HG03025 (cell line): ENCODE measurements around the gene SNAPIN.
"Not testable (repeated sequence)": the region's sequence is repeated elsewhere in the genome, so short reads cannot be mapped to it uniquely, and the experiment has no call there.

Experiments
- ATAC-seq: cut with Tn5 transposase; IDR thresholded peaks from one replicate; pipeline ENCODE4 v1.9.1; 2021; ENCODE audit warnings: mild to moderate bottlenecking, moderate library complexity; ENCODE audit not compliant: unreplicated experiment, low FRiP score

SNAPIN gene

DNA sequence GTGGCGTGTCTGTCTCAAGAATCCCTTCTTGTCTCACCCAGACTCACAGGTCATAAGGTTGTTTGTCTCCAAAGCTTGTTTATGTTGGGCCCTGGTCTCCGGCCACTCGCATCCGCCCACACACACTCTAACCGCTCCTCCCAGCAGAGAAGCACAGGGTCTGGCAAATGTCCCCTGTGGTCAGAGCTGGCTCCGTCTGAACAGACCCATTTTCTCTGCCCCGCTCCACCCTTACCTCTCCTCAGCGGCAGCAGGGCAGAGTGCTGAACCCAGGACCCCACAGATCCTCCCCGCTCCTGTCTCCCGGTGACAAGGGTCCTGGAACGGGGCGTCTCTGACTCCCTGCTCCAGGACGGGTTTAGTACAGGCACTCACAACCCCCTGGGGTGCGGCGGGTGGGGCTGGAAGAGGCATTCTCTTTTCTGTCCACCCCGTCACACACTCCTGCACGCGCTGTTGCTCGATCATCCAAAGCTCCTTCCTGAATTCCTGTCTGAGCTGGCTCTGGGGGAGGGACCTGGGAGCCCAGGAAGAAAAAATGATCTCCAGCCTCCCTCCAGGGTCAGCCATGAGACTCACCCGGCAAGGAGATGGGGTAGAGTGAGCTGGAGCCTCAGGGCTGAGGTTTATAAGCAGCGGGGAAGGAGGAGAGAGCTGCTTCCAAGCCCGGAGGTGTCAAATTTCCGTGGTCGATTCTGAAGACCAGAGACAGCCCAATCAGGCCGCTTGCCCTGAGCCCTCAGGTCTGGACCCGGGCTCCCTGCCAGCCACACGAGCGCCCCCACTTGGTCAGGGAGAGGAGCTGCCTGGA lies 31.4 kb upstream of the SNAPIN start, which contains the start of gene S100A13:
Gene S100A13, minus strand, starts transcription at position 602 of the 811 bp plus-strand sequence. CDS start 1,033 bp downstream, outside the sequence.
- no peak for ATAC-seq

DNA sequence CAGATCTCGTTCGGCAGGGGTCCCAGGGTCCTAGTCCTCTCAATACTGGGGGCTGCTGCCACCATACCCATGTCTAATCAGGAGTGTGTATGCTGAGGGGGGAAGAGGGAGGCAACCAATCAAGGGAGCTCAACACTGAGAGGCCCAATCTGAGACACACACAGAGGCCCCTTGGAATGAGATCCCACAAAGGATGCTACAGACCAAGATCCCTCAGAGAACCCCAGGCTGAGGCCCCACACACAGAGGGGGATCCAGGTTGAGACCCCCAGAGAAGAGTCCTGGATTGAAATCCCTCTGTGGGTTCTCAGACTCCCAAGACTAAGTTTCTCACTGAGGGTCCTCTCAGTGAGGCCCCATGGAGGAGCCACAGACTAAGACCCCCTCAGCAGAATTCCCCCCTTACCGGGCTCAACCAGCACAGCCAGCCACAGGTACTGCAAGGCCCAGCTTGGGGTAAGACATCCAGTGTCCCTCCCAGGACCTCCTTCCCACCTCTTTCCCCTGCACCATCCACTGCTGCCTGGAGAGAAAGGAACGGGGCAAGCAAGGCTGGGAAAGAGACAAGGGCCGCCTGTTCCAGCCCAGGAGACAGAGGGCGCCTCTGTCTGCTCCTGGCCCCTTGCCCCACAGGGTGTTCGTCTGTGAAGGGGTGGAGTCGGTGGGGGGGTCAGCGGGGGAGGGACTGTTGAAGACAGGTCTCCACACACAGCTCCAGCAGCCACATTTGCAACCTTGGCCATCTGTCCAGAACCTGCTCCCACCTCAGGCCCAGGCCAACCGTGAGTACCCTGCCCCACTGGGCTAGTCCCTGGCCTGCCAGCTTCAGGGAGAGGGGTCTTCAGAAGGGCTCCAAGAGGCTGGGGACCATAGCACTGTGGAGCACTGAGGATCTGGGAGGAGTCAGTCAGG lies 30.5 kb upstream of the SNAPIN start, which contains the start of gene S100A1:
Gene S100A1, plus strand, starts transcription at position 720 of the 912 bp plus-strand sequence. CDS start 2,088 bp downstream, outside the sequence.
- ATAC-seq: no peak

DNA sequence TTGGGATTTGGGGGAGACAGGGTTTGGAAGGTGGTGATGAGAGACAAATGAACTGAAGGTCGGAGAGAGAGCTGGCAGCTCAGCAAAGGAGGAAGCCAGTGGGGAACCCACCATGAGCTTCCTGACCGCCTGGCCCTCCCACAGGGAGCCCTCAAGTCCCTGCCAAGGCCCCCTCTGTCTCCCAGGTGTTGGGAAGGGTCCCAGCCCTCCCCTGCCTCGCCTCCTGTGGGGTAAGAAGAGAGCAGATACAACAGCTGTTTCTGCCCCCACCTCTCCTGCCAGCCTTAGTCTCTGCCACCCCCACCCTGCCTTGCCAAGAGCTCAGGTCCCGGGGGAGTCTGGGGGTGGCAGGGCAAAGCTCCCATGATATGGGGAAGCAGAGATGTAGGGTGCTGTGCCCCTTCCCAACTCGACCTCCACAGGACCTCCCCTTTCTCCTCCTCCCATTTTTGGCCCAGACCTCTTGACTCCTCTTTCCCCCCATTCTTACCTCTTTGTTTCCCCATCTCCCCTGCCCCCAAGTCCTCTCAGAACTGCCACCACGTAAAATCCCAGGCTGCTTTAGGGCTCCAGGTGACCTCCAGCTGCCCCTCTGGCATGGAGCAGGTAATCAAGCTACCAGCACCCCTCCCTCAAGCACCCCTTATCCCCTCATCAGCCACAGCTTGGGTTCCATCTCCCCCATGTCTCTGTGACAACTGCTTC lies 29.7 kb upstream of the SNAPIN start:
- ATAC-seq: no peak

DNA sequence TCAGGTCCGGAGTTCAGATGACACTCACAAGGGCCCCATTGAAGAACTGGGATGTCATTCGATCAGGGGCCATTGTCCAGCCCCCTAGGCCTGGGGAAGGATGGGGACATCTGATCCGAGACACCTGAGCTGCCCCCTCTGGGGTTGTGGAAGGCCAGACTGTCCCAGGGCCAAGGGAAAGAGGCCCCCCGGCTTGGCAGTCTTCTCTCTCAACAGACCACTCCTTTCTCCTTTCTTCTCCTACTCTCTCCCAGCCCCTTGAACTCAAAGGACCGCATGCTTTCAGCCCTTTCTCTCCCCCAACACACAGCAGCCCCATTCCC lies 29.2 kb upstream of the SNAPIN start:
- ATAC-seq: no peak

DNA sequence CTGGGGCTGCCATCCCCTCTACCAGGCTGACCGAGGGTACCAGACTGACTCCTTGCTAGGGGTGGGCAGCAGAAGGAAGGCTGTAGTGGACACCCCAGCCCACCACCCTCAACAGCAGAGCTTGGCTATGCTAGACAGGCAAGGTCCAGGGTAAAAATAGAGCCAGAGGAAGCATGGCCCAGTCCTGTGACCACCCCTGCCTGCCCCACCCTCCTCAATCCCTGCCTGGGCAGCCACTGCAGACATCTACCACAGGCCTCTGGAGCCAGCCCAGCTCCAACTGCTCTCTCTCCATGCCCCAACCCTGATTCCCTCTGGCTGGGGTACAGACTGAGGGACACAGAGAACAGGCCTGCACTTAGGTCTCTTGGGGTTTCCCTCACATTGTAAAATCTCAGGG lies 28.5 kb upstream of the SNAPIN start:
- no peak for ATAC-seq

DNA sequence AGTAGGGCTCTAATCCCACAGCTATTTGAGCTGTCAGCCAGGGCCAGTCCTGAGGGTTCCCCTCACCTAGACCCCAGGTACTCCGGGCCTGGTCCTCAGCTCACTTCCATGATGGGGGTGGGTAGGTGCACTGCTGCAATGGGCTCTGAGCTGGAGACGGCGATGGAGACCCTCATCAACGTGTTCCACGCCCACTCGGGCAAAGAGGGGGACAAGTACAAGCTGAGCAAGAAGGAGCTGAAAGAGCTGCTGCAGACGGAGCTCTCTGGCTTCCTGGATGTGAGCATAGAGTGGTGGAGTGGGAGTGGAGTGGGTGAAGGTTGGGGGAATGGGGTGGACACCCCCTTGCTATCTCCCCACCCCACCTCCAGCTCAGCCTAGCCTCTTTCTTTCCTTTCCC lies 28.1 kb upstream of the SNAPIN start:
- no peak for ATAC-seq

DNA sequence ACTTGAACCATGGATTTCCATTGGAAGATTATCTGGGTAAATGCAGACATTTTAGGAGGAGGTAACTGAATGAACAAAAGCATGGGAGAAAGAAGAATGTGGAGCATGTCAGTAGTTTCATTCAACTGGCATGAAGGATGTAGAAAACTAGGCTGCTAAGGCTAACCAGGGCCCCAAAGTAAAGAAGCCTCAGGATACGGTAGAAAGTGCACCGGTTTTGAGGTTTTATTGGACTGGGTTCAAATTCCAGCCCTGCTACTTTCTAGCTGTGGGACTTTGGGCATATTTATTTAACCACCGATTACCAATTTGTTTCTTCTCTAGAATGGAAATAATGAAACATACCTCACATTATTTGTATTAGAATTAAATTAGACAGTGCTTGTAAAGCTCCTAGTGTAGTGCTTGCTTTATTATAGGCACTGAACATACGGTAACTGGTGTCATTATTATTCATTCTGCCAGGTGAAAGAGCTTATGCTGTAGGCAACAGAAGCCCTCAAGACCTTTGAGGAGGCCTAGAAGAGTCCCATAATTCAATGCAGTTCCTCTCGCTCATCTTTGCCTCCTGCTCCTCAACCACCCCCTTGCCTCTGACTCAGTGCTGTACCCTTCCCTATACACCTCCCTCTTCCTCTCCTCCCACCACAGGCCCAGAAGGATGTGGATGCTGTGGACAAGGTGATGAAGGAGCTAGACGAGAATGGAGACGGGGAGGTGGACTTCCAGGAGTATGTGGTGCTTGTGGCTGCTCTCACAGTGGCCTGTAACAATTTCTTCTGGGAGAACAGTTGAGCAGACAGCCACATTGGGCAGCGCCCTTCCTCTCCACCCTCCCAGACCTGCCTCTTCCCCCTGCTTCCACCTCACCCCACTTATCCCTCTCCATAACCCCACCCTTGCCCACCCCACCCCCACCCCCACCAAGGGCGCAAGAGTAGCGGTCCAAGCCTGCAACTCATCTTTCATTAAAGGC lies 27.2 kb upstream of the SNAPIN start:
- ATAC-seq: no peak

DNA sequence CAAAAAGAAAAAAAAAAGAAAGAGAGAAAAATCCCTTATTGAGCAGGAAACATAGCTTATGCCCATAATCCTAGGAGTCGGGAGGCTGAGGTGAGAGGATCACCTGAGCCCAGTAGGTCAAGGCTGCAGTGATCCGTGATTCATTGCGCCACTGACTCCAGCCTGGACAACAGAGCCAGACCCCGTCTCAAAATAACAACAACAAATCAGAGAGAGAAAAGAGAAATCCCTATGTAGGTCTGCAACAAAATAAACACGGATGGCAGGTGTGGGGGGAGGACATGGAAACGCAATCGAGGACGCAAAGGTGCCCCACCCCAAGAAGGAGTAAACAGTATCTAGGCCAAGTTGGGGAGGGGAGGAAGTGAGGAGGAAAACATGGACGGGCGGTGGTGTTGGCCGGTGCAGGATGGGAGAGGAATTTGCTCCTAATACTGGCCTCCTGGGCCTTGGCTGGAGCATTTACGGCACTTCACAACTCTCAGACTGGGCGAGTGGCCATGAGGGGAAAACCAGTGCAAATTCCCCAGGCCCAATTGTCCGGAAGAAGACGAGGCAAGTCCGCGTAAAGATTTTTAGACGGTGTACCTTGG lies 25.2 kb upstream of the SNAPIN start:
- ATAC-seq: no peak

DNA sequence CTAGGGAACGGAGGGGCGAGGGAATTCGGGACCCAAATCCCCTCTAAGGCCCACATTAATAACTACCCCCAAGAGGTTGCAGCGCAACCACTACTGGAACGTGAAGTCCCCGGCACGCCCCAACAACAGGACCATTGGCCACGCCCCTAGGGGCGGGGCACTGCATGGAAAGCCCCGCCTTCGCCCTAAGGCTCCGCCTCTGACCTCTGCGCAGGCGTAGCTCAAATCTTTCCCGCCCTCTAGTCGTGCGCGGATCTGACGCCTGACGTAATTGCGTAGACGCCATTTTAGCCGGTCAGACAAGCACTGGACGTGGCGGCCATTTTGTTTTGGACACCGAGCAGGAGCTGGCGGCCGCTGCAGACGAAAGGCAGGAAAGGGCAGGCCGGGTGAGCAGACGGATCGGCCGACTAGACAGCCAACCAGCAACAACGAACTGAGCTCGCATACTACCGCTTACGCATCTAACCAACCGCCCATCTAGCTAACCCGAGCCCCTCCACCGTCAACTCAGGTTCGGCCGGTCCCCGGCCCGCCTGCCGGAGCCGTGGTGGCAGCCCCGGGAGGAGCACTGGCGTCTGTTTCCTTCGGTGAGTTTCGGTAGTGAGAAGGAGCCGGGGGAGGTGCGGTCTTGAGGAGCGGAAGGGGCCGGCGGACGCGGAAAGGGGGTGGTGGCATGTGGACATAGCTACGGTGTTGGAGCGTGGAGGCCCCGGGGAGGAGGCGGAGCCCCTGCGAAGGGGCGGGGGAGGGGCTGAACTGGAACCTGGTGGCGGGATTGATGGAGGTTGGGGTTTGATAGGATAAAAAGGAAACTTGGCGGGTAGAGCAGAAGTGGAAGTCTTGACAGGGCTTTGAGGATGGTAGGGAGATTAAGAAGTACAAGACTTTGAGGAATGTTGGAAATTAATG lies 24.5 kb upstream of the SNAPIN start, which contains the start of gene CHTOP:
Gene CHTOP, plus strand, starts transcription at position 313 of the 912 bp plus-strand sequence. CDS start 2,523 bp downstream, outside the sequence.
- peak; percentile 93 for ATAC-seq

DNA sequence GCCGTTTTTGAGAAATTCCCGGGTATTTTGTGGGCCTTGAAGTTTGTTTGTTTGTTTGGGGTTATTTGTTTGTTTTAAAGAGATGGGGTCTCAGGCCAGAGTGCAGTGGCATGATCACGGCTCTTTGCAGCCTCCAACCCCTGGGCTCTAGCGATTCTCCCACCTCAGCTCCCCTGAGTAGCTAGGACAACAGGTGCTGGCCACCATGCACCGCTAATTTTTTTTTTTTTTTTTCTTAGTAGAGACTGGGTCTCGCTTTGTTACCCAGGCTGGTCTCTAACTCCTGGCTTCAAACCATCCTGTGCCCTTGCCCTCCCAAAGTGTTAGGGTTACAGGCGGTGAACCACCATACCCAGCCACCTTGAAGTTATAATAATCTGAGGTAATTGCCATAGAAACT lies 22.6 kb upstream of the SNAPIN start:
- no peak for ATAC-seq

DNA sequence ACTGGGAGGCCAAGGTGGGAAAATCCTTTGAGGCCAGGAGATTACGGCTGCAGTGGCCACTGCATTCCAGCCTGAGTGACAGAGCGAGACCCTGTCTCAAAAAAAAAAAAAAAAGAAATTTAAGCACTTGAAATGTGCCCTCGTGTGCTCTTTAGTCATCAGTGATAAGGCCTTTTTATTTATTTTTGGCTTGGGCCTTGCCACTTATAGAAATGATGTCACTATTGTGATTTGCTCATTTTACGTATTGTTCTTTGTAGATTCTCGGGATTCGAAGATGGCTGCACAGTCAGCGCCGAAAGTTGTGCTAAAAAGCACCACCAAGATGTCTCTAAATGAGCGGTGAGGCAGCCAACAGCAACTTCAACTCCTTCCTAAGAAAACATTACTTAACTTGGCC lies 22.2 kb upstream of the SNAPIN start:
- ATAC-seq: no peak

DNA sequence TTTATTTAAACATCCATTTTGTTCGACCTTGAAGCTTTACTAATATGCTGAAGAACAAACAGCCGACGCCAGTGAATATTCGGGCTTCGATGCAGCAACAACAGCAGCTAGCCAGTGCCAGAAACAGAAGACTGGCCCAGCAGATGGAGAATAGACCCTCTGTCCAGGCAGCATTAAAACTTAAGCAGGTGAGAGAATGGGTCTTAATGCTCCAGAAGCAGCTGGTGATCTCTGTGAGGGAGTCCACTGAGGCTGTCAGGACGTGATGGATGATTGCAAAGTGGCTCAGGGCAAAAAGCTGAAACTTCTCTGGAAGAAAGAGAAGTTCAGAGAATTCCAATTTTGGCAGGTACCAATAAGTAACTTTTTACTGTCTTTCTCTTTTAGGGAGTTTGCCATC lies 20.2 kb upstream of the SNAPIN start:
- ATAC-seq: no peak

DNA sequence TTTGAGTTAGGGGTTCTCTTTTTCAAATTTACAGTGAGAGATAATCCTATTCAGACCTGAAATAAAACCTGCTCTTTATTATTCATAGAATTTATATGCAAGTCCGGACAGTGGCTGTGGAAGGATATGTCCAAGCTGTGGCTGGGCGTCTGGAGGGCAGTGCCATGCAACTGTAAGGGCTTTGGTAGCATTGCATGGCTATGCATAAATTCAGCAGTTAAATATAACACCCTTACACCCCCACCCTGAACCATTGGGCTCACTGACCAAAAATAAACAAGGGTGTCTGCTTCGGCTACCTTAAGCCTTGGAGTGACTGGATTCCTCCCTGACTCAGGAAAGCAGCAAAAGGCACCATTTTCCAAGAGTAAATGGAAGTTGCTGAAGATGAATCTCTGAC lies 19.2 kb upstream of the SNAPIN start:
- no peak for ATAC-seq

DNA sequence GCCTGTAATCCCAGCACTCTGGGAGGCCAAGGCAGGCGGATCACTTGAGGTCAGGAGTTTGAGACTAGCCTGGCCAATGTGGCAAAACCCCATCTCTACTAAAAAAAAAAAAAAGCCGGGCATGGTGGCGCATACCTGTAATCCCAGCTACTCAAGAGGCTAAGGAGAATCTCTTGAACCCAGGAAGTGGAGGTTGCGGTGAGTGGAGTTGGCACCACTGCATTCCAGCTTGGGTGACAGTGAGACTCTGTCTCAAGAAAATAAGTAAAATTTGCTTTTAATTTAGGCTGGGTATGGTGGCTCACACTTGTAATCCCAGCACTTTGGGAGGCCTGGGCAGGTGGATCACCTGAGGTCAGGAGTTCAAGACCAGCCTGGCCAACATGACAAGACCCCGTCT lies 18.3 kb upstream of the SNAPIN start:
- ATAC-seq: not testable (repeated sequence)

DNA sequence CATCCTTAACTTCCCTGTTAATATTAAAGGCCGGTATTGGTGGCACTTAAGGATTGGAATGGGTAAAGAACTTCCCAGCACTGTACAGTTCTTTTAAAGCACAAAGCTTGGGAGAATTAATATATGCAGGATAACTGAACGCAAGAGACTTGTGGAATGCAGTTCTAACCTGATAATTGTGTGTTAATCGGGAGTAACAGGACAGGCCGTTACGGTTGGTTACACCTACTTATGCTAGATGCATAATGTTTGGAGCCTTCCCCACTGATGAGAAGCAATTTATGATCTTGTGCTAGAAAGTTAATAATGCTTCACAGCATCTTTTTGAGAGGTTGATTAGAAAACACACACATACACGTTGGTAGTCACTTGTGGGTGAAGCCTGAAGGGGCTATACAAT lies 17.6 kb upstream of the SNAPIN start:
- ATAC-seq: no peak

DNA sequence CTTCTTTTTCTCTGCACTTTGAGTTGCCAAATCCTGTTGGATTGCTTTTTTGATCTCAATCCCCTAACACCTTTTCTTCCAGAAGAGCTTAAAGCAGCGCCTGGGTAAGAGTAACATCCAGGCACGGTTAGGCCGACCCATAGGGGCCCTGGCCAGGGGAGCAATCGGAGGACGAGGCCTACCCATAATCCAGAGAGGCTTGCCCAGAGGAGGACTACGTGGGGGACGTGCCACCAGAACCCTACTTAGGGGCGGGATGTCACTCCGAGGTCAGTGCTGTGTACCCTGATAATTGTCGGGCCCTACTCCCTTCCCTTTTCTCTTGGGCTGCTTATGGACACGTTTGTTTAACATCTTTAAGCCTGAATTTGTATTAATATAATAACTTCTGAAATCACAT lies 16.3 kb upstream of the SNAPIN start:
- no peak for ATAC-seq

DNA sequence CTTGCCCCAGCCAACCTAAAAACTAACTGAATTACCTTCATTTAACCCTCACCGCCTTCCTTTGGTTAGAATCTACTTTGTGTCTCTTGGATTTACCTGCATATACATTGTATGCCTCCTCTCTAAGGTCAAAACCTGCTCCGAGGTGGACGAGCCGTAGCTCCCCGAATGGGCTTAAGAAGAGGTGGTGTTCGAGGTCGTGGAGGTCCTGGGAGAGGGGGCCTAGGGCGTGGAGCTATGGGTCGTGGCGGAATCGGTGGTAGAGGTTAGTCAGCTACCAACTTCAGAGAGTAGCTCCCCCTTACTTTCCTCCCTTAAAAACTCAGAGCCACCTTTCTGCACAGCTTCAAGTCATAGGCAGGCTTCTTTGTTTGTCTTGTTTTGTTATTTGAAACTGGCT lies 15.4 kb upstream of the SNAPIN start:
- no peak for ATAC-seq

DNA sequence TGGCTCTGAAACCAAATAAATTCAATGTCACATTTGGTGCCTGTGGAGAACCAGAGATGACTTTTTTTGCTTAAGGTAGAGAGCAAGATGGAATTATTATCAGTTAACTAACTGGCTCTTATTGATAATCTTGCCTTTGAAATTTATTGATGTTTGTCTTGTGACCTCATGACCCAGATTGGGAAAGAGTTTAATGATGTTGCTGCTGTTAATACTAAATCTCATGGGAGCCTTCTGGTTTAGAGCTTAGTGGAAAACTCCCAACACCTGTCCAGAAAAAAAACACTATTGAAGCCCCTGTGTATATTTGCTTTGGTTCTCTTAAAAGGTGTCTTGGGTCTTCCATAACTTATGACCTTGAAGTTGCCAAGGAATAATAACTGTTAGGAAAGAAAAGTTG lies 14.7 kb upstream of the SNAPIN start:
- ATAC-seq: no peak
